ENCODE measurements around the gene CCL17. TPM values are rescaled to one million over a fixed set of nuclear protein-coding genes. Genes with fewer than 3 reads are reported as not detected.

The CCL17 gene
- total RNA-seq, 1 donor from 2014 or later: not detected

DNA sequence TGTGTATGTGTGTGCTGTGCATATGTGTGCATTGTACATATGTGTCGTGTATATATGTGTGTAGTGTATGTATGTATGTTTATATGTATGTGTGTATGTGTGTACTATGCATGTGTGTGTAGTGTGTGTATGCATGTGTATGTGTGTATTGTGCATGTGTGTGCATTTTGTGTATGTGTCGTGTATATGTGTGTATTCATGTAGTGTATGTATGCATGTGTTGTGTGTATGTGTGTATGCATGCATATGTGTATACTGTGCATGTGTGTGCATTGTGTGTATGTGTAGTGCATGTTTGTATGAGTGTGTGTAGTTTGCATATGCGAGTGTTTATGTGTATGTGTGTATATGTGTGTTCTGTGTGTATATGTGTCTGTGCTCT lies 15.5 kb upstream of the CCL17 start:
- Mint-ChIP-seq H3K4me1 (ENCODE audit: low read depth) (no peaks in the 10 kb centered on the region), H3K9me3 (ENCODE audit: low read depth) (no peaks in the 10 kb centered on the region), H3K27me3 (peaks cover 14% of the 10 kb centered on the region), H3K36me3 (ENCODE audit: insufficient read depth) (no peaks in the 10 kb centered on the region), H3K27ac (no peak overlapping the region), H3K4me3 (ENCODE audit: low read depth) (no peak overlapping the region)
- no peak for DNase-seq (ENCODE audit: low spot score, unreplicated experiment)
- TF ChIP-seq, protein P1, sequence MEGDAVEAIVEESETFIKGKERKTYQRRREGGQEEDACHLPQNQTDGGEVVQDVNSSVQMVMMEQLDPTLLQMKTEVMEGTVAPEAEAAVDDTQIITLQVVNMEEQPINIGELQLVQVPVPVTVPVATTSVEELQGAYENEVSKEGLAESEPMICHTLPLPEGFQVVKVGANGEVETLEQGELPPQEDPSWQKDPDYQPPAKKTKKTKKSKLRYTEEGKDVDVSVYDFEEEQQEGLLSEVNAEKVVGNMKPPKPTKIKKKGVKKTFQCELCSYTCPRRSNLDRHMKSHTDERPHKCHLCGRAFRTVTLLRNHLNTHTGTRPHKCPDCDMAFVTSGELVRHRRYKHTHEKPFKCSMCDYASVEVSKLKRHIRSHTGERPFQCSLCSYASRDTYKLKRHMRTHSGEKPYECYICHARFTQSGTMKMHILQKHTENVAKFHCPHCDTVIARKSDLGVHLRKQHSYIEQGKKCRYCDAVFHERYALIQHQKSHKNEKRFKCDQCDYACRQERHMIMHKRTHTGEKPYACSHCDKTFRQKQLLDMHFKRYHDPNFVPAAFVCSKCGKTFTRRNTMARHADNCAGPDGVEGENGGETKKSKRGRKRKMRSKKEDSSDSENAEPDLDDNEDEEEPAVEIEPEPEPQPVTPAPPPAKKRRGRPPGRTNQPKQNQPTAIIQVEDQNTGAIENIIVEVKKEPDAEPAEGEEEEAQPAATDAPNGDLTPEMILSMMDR (IDR thresholded peaks at IDR 0.05; ENCODE audit: unreplicated experiment): no peak

DNA sequence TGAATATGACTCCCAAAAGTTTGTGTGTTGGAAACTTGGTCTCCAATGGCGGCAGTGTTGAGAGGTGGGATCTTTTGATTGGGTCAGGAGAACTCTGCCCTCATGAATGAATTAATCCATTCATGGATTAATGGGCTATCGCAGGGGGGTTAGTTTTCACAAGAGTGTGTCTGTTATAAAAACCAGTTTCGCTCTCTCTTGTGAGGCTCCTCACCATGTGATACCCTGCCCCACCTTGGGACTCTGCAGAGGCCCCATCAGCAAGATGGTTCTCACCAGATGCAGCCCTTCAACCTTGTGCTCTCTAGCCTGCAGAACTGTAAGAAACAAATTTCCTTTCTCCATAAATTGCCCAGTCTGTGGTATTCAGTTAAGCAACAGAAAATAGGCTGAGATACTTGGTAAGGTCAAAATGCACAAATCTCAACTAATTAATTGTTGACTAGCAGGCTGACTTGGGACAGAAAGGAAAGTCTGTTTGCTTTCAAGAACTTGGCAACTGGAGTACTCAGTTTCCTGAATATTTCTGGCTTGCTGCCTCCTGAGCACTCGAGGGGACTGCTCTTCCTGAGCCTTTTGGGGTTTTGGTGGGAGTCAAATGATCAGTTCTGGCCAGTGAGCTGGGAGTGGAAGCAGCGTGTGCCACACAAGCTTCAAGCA lies 13.8 kb upstream of the CCL17 start:
- H3K4me1 Mint-ChIP-seq (ENCODE audit: low read depth): no peaks in the 10 kb centered on the region
- no peaks in the 10 kb centered on the region for H3K36me3 Mint-ChIP-seq (ENCODE audit: insufficient read depth)
- H3K4me3 Mint-ChIP-seq (ENCODE audit: low read depth): no peak overlapping the region
- TF ChIP-seq, protein P1 (IDR thresholded peaks at IDR 0.05; ENCODE audit: unreplicated experiment): no peak
- no peaks in the 10 kb centered on the region for H3K9me3 Mint-ChIP-seq (ENCODE audit: low read depth)
- H3K27me3 Mint-ChIP-seq: peaks cover 14% of the 10 kb centered on the region
- no peak overlapping the region for H3K27ac Mint-ChIP-seq
- DNase-seq (ENCODE audit: low spot score, unreplicated experiment): no peak

DNA sequence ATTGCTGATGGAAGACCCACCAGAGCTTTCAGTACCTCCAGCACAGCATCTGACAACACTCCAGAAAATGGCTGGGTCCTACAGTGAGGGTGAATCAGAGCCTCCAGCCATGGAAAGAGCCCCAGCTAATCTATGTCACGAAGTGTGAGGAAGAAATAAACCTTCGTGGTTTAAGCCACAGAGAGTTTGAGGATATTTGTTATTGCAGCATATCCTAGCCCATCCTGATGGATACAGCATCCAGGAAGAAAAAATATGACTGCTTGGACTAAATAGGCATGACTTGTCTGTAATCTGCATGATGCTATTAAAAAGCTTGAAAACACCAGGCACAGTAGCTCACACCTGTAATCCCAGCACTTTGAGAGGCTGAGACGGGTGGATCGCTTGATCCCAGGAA lies 13.3 kb upstream of the CCL17 start:
- no peaks in the 10 kb centered on the region for H3K9me3 Mint-ChIP-seq (ENCODE audit: low read depth)
- no peak overlapping the region for H3K4me3 Mint-ChIP-seq (ENCODE audit: low read depth)
- TF ChIP-seq, protein P1 (IDR thresholded peaks at IDR 0.05; ENCODE audit: unreplicated experiment): no peak
- no peak for DNase-seq (ENCODE audit: low spot score, unreplicated experiment)
- H3K27ac Mint-ChIP-seq: no peak overlapping the region
- H3K27me3 Mint-ChIP-seq: peaks cover 14% of the 10 kb centered on the region
- H3K4me1 Mint-ChIP-seq (ENCODE audit: low read depth): no peaks in the 10 kb centered on the region
- no peaks in the 10 kb centered on the region for H3K36me3 Mint-ChIP-seq (ENCODE audit: insufficient read depth)

DNA sequence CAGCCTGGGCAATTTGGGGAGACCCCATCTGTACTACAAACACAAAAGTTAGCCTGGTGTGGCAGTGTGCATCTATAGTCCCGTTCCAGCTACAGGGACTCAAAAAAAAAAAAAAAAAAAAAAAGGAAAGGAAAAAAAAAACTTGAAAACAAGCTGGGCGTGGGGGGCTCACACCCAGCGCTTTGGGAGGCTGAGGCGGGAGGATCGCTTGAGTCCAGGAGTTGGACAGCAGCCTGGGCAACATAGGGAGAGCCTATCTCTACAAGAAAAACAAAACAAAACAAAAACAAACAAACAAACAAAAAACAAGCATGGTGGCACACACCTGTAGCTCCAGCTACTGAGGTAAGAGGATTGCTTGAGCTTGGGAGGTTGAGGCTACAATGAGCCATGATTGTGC lies 12.9 kb upstream of the CCL17 start:
- H3K4me3 Mint-ChIP-seq (ENCODE audit: low read depth): no peak overlapping the region
- H3K27me3 Mint-ChIP-seq: peaks cover 13% of the 10 kb centered on the region
- no peaks in the 10 kb centered on the region for H3K9me3 Mint-ChIP-seq (ENCODE audit: low read depth)
- no peak for DNase-seq (ENCODE audit: low spot score, unreplicated experiment)
- no peaks in the 10 kb centered on the region for H3K36me3 Mint-ChIP-seq (ENCODE audit: insufficient read depth)
- TF ChIP-seq, protein P1 (IDR thresholded peaks at IDR 0.05; ENCODE audit: unreplicated experiment): no peak
- H3K4me1 Mint-ChIP-seq (ENCODE audit: low read depth): no peaks in the 10 kb centered on the region
- no peak overlapping the region for H3K27ac Mint-ChIP-seq

DNA sequence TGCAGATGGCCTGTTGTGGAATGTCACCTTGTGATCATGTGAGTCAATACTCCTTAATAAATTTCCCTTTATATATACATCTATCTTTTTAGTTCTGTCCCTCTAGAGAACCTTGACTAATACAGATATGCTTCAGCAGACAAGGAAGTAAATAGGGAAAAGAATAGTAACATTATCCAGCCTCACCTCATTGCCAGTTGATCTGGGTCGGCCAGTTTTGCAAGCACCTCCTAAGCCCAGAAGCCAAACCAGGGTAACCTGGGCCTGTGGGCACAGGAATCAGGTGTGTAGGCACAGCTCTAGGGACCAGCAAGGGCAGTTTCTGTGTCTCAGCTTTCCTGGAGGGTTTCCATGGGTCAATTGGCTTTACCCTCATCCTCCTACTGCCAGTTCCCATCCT lies 11.9 kb upstream of the CCL17 start:
- DNase-seq (ENCODE audit: low spot score, unreplicated experiment): no peak
- H3K4me3 Mint-ChIP-seq (ENCODE audit: low read depth): no peak overlapping the region
- no peak overlapping the region for H3K27ac Mint-ChIP-seq
- TF ChIP-seq, protein P1 (IDR thresholded peaks at IDR 0.05; ENCODE audit: unreplicated experiment): no peak
- H3K9me3 Mint-ChIP-seq (ENCODE audit: low read depth): no peaks in the 10 kb centered on the region
- no peaks in the 10 kb centered on the region for H3K4me1 Mint-ChIP-seq (ENCODE audit: low read depth)
- H3K36me3 Mint-ChIP-seq (ENCODE audit: insufficient read depth): no peaks in the 10 kb centered on the region
- H3K27me3 Mint-ChIP-seq: peaks cover 16% of the 10 kb centered on the region
